GM03348 (cell line): ENCODE results near the gene EID3.
"Not testable (repeated sequence)": the region's sequence is repeated elsewhere in the genome, so short reads cannot be mapped to it uniquely, and the experiment has no call there.

Experiments
- DNase-seq: peaks from one replicate; pipeline ENCODE4 v3.0.0; 2012; ENCODE audit warnings: low spot score

EID3 gene

GRCh38 chr12:104313568-104314241, 10.2 kb downstream of the EID3 start:
- DNase-seq, result no peak

DNA sequence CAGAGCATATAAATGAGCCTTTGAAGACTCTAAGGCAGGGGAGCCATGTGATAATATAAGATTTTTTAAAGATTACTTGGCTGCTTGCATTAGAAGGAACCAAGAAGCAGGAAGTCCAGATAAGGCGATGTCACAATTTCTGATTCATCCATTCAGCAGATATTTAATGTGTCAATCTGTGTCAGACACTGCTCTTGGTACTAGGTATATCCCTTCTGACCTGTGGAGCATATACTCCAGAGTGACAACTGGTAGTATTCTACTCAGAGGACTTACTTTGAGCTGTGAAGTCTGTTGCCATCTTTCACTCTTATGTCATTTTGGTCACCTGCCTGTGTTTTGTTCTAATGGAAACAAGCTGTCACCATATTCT, 10.7 kb downstream of the EID3 start:
- DNase-seq, result no peak

- no peak for DNase-seq
Measured at GRCh38 chr12:104315326-104316224, 12.0 kb downstream of the EID3 start.

- DNase-seq, result no peak
Measured at GRCh38 chr12:104316936-104317335, 13.4 kb downstream of the EID3 start.

DNA sequence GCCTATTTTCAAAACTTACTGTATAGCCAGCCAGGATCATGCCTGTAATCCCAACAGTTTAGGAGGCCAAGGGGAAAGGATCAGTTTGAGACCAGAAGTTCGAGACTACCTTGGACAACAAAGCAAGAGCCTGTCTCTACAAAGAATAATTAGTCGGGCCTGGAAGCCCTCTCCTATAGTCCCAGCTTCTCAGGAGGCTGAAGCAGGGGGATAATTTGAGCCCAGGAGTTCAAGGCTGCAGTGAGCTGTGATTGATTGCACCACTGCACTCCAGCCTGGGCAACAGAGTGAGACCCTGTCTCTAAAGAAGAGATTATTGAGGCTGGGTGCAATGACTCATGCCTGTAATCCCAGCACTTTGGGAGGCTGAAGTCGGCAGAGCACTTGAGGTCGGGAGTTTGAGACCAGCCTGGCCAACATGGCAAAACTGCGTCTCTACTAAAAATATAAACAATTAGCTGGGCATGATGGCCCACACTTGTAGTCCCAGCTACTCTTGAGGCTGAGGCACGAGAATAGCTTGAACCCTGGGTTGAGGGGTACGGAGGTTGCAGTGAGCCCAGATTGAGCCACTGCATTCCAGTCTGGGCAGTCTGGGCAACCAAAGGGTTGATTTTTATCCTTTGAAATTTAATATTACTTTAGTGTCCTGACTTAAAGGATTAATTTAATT, 14.1 kb downstream of the EID3 start:
- no peak for DNase-seq

DNA sequence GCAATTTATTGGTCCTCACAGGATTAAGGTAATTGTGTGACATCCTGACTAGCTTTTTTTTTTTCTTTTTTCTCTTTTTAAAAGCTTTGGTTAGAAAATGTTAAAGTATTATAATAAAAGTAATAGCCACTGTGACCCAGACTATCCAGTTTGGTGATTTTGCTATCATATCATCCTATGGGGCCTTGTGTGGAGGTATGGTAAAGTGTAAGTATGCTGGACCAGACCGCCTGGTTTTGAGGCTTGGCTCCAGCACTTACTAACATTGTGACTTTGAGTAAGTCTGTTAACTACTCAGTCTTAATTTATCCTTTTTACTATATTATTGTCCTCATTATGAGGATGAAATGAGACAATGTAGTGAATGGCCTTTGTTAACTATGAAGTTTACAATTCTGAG, 15.5 kb downstream of the EID3 start:
- DNase-seq, result no peak

DNA sequence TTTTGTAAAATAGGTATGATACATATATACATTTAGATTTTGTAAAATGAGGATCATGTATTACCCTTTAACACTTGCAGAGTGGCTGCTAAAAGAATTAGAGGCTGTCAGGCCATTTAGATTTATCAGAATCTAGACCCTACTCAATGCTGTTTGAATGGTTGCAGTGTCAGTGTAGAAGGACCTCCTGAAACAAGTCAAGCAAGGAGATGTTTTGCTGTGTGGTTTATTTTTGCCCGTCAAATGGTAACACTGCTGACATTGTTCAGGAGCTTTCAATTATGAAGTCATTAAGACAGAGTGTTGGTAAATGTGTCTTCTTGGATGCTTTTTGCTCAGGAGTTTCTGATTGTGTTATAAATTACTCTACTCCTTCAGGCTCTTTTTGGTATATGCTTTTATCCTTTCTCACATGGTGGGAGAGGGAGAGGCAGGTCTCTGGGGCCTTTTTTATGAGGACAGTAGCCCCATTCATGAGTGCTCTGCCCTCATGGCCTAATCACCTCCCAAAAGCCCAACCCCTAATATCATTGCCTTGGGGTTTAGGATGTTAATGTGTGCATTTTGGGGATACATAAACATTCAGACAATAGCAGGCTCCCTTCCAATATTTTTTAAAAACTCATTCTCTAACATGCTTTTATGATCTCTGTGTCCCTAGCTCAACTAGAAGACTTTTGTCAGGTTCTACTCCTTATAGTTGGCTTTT, 16.5 kb downstream of the EID3 start:
- DNase-seq, result no peak

DNA sequence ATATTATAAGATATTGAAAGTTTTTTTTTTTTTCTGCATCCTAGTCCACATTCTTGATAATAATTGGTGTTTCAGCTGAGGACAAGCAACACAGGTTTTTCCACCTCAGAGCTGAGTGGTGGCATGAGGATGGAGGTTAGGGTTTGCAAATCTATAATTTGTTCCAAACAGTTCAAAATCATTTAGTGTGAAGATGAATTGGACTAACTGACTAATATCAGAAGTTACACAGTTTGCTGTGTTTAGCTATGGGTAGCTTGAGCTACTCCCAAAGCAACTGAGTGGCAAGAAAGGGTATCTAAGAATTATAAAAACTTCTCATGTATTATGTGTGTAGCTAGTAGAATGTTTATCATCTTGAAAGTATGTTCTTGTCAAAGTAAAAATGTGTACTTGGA, 17.1 kb downstream of the EID3 start:
- no peak for DNase-seq

DNA sequence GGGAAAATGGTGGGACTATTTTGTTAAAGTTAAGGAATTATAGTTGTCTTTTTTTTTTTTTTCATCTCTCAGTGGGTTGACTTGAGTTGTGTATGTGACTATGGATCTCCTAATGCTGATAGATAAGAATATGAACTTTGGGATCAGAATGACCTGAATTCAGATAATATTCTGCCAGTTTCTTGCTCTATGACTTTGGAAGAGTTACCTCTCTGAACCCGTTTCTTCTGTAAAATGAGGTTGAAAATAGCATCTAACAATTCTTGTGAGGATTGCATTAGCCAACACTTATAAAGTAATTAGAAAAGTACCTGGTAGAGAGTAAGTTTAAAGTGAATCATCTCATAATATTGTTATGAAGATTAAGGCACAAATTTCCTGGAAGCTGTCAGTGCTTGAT, 18.4 kb downstream of the EID3 start:
- no peak for DNase-seq

DNA sequence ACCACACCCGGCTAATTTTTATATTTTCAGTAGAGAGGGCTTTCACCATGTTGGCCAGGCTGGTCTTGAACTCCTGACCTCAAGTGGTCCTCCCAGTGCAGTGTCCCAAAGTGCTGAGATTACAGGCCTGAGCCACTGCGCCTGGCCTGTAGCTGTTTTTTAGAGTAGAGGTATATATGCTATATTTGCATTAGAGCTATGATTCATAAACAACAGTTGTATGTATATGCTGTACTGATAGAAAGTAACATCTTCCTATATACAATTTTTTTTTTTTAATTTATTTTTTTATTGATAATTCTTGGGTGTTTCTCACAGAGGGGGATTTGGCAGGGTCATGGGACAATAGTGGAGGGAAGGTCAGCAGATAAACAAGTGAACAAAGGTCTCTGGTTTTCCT, 19.0 kb downstream of the EID3 start:
- DNase-seq, result not testable (repeated sequence)

- no peak for DNase-seq
Measured at GRCh38 chr12:104323899-104324298, 20.4 kb downstream of the EID3 start.

DNA sequence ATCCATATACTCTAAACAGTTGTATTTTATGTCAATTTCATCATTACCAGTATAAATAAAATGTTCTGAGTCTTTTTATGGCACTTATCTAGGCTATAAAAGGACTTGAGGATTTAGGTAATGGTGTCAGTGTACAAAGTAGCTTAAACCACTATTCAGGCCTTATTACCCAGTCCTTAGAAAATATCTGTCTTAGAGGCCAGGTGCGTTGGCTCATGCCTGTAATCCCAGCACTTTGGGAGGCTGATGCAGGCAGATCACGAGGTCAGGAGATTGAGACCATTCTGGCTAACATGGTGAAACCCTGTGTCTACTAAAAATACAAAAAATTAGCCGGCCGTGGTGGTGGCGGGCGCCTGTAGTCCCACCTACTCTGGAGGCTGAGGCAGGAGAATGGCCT, 24.7 kb downstream of the EID3 start:
- not testable (repeated sequence) for DNase-seq

DNA sequence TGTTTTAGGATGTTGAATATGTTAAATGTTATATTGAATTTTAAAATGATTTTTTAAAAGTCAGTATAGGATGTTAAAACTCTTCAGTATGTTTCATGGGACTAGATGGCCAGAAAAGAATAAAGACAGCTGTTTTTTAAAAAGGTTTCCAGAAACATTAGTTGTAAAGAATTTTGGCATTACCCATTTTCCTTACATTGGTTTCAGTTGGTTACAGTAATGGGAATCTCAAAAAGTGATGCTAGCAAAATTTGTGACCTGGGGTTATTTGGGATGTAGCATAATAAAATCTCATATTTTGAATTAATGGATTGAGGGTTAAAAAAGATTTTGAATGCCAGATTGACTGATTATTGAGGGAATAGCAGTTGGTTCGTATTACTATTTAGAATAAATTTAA, 25.3 kb downstream of the EID3 start:
- no peak for DNase-seq

- no peak for DNase-seq
Measured at GRCh38 chr12:104329707-104330532, 26.4 kb downstream of the EID3 start.

- no peak for DNase-seq
Measured at GRCh38 chr12:104331376-104331775, 27.8 kb downstream of the EID3 start.

DNA sequence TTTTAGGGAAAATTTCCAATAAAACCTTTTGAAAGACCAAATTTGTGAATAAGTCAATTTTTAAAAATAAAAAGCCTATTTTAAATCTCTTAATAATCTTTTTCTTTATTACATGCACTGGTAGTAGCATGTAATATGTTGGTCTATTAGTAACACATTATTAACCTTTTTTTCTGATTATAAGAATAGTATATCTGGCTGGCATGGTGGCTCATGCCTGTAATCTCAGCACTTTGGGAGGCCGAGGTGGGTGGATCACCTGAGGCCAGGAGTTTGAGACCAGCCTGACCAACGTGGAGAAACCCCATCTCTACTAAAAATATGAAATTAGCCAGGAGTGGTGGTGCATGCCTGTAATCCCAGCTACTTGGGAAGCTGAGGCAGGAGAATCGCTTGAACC, 28.7 kb downstream of the EID3 start:
- not testable (repeated sequence) for DNase-seq

DNA sequence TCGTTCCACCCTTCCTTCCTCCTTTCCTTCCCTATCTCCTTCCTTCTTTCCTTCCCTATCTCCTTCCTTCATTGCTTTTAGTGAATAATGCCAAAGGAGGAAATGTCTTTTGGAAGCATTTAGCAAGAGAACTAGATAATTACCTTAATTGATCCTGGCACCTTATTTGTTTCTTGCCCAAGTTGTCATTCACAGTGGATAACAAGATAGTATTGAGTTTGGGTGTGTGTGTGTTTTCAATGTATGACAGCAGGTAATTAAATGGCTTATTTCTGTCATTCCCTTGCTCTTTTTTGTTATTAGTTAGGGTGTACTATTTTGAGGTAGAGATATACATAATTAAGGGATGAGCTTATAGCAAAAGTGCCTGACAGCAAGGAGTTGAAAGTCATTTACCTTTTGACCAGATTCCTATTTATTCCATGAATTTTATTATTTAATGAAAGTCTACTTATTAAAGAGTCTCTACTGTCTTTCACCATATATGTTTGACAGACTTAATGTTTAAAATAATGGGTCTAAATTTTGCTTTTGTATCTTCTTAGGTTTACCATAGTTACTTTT, 30.2 kb downstream of the EID3 start:
- DNase-seq, result no peak

DNA sequence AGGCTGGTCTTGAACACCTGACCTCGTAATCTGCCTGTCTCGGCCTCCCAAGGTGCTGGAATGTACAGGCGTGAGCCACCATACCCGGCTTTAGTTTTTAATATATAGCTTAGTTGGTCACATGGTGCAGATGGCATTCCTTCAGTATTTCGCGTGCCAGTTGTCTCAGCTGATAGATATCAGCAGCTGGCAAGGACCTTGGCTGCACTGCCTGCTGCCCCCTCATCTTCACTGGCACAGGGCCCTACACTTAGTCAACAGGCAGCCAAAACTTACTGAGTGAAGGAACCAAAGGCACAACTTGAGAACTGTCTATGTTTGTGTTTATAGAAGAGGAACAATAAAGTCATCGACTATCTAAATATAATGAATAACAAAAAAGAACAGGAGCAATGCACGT, 31.0 kb downstream of the EID3 start:
- no peak for DNase-seq

GRCh38 chr12:104336115-104336514, 32.6 kb downstream of the EID3 start:
- no peak for DNase-seq

GRCh38 chr12:104337030-104337558, 33.6 kb downstream of the EID3 start:
- DNase-seq, result no peak

DNA sequence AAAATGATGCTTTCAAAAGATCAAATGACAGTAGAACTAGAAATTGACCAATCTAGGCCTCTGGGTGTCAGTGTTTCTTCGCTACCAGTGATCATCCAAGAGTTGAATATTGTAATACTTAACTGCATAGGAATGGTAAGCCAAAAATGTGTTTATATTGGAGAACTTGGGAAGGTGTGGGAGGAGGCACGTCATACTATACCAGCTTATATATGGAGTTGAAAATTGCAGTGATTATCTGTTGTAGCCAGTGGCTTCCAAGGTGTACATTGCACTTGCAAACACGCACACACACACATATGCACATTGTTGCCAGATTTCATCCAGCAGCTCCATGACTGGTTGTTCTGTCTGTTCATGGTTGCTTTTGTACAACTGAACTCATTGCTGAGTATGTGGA, 36.1 kb downstream of the EID3 start:
- no peak for DNase-seq
